Tibial nerve (tissue), 3 donors: ENCODE measurements around the gene EXOG.

Source experiments
- POLR2A ChIP-seq, 2 donors: fragments of 450-650 bp; IDR thresholded peaks; one replicate each; pipeline ENCODE4 v1.6.1; 2017; ENCODE audit warnings: antibody characterized with exemption in 2 of 2, mild to moderate bottlenecking in 2 of 2, moderate library complexity in 2 of 2
- TF ChIP-seq, protein P1 (sequence below), 5 experiments: fragments of 200-600 bp in 3 of 5; fragments of 450-650 bp in 2 of 5; sonication (generic) in 3 of 5; IDR thresholded peaks; one replicate each; pipeline ENCODE4 v1.5.1; 2016 to 2019; ENCODE audit warnings: antibody characterized with exemption in 5 of 5, mild to moderate bottlenecking in 3 of 5, moderate library complexity in 2 of 5

- TF ChIP-seq, protein P1, sequence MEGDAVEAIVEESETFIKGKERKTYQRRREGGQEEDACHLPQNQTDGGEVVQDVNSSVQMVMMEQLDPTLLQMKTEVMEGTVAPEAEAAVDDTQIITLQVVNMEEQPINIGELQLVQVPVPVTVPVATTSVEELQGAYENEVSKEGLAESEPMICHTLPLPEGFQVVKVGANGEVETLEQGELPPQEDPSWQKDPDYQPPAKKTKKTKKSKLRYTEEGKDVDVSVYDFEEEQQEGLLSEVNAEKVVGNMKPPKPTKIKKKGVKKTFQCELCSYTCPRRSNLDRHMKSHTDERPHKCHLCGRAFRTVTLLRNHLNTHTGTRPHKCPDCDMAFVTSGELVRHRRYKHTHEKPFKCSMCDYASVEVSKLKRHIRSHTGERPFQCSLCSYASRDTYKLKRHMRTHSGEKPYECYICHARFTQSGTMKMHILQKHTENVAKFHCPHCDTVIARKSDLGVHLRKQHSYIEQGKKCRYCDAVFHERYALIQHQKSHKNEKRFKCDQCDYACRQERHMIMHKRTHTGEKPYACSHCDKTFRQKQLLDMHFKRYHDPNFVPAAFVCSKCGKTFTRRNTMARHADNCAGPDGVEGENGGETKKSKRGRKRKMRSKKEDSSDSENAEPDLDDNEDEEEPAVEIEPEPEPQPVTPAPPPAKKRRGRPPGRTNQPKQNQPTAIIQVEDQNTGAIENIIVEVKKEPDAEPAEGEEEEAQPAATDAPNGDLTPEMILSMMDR (IDR thresholded peaks at IDR 0.05), result no peak
- TF ChIP-seq POLR2A (IDR thresholded peaks at IDR 0.05), result no peak
These were observed 11.0 kb downstream of the EXOG start for GRCh38 chr3:38507120-38507519.
